Cerebellar nuclear complex (tissue), 1 donor: ENCODE data around the gene ZC2HC1B.

Experiments used
- DNase-seq, 2 experiments: peaks; one replicate each; lab custom pipeline; 2025; lab: John Stamatoyannopoulos, UW

The ZC2HC1B gene

GRCh38 chr6:143961886-143962878, 97.9 kb downstream of the ZC2HC1B start:
- DNase-seq = no peak

- no peak for DNase-seq
Observed at GRCh38 chr6:143963158-143963919, 99.1 kb downstream of the ZC2HC1B start.

GRCh38 chr6:143964674-143965081, 100.4 kb downstream of the ZC2HC1B start:
- no peak for DNase-seq

- DNase-seq = no peak
Observed at GRCh38 chr6:143965503-143966171, 101.4 kb downstream of the ZC2HC1B start.

GRCh38 chr6:143966312-143966711, 102.0 kb downstream of the ZC2HC1B start:
- no peak for DNase-seq

GRCh38 chr6:143967706-143968376, 103.6 kb downstream of the ZC2HC1B start:
- DNase-seq = no peak

- DNase-seq = no peak
Observed at GRCh38 chr6:143969077-143969476, 104.8 kb downstream of the ZC2HC1B start.

- no peak for DNase-seq
Observed at GRCh38 chr6:143970456-143971218, 106.4 kb downstream of the ZC2HC1B start.

- no peak for DNase-seq
Observed at GRCh38 chr6:143971482-143972205, 107.4 kb downstream of the ZC2HC1B start.

GRCh38 chr6:143973097-143973966, 109.1 kb downstream of the ZC2HC1B start:
- no peak for DNase-seq

- no peak for DNase-seq
Observed at GRCh38 chr6:143974089-143974488, 109.8 kb downstream of the ZC2HC1B start.

- DNase-seq = no peak
Observed at GRCh38 chr6:143976806-143977349, 112.6 kb downstream of the ZC2HC1B start.

GRCh38 chr6:143980921-143981320, 116.6 kb downstream of the ZC2HC1B start:
- DNase-seq = no peak

- DNase-seq = no peak
Observed at GRCh38 chr6:143982968-143983367, 118.7 kb downstream of the ZC2HC1B start.

- no peak for DNase-seq
Observed at GRCh38 chr6:143984666-143985065, 120.4 kb downstream of the ZC2HC1B start.

- no peak for DNase-seq
Observed at GRCh38 chr6:143986463-143987065, 122.3 kb downstream of the ZC2HC1B start.
